ENCODE data around the gene LEKR1.
"Not testable (repeated sequence)": the region's sequence is repeated elsewhere in the genome, so short reads cannot be mapped to it uniquely, and the experiment has no call there.

LEKR1 gene

DNA sequence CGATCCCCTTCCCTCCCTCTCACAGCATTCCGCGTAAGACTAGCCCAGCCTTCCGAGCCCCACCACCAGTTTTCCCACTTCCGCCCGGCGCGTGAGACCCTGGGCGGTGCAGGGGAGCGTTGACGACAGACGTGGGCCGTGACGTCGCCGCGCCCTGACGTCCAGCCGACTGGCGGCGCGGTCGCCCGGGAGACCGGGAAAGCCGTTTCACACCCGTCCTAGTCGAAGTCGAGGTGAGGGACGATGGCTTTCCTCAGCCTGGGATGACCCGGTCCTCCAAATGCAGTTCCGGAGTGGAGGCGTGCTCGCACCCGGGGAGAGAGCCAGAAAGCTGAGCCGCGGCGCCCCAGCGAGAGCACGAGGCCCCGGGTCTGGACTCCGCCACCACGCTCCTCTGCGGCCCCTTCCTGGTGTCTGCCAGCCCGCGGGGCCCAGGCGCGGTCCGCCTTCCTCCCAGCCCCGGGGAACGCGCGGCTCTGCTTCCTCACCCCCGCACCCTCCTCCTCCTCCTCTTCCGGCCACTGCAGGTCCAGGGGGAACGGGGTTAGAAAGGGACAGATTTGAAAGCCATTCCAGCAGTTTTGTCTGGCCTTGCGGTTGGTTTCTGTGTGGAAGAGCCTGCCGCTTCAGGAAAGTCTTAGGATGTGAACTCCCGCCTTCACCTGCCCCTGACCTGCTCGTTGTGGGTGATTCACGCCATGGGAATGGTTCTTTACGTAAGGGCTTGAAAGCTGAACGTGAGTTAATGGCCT, at the start of gene LEKR1:
Gene LEKR1 (plus strand): TSS at position 210 of the 752 bp plus-strand sequence. CDS start 2,977 bp downstream, outside the sequence.
- DNase-seq, result peak; percentile 92

- DNase-seq, result no peak
Observed at GRCh38 chr3:156776871-156777270, 49.3 kb upstream of the LEKR1 start.

DNA sequence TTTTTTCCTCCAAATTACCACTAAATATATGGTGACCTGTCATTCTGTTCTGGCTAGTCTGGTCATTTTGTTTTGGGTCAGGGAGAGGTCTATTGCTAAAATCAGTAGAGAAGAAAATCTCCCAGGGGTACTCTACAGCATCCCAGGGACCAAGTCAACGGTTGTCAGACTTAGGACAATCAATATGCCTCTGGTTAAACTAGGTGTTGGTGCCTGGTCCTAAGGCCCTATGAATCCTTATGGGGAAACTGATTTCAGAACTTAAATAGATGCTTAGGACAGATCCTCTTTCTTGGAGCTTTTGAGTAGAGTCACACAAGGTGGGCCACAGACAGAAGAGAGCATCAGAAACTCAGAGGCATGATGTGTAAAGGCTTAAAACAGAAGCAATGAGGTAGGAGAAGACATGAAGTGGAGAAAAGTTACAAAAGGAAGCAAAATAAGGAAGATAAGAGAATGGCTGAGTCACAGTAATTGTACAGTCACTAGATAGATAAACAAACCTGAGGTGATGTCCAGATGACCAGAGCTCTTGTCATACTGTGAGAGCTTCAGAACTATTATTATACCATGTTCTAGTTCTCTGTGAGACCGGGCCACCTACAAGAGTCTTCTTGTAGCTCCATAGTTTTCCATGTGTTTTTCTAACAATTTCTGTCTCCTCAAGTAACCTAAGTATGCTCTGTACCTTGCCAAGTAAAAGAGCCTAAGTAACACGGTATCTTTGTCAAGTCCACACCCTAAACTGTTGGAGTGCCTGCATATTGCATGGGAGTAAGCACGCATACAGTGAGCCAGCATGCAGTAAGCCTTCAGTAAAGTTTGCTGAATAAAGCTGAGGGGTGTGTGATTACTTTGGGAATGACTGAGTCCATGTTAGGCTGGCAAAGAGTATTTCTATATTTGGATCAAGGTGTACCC, 44.6 kb upstream of the LEKR1 start:
- no peak for DNase-seq

DNA sequence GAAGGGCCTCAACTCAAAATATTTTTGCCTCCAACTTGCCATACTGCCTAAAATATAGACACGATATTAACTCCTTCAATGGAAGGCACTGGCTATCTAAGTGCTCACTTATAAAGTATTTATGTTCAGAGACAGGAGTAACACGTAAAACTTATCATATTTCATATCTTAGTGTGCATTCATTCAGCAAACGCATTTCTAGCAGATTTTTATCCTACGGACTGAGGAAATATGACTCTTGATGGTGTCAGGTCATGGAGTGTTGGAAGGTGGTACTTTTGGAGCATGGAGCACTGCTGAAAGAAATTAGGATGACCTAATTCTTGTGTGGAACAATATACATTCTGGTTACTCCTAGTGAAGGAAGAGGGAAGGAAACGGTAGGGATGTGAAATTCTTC, 43.8 kb upstream of the LEKR1 start:
- no peak for DNase-seq

DNA sequence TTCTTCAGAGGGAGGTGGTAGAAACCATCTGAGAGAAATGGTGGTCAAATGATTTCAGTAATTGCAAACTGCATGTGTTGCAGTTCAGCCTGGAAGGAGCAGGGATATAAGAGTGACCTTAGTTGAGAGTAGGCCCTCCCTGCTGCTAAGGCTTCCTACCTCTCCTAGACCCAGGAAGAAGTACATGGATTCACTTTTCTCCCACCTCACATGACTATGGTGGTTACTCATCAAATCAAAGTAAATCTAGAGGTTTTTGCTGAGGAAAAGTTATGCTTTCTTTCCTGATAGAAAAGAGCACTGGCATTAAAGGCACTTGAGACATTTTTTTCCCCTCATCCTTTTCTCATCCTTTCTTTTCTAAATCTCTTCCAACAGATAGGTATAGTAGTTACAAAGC, 43.2 kb upstream of the LEKR1 start:
- no peak for DNase-seq

DNA sequence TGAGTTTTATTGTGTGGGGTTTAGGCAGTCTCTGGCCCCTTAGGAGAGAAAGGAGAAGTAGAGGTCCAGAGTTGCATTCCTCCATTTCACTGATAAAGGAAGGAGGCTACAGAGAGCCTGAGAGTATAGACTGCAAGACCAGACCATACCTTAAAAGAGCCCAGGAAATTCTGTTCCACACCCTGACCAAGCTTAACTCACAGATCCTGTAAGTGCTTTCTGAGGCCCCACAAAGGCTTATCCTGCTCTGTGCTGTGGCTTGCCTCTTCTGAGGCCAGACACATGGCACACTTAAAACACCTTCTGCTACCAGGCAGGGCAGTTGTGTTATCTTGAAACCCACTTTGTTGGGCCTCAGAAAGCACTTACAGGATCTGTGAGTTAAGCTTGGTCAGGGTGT, 39.2 kb upstream of the LEKR1 start:
- no peak for DNase-seq

DNA sequence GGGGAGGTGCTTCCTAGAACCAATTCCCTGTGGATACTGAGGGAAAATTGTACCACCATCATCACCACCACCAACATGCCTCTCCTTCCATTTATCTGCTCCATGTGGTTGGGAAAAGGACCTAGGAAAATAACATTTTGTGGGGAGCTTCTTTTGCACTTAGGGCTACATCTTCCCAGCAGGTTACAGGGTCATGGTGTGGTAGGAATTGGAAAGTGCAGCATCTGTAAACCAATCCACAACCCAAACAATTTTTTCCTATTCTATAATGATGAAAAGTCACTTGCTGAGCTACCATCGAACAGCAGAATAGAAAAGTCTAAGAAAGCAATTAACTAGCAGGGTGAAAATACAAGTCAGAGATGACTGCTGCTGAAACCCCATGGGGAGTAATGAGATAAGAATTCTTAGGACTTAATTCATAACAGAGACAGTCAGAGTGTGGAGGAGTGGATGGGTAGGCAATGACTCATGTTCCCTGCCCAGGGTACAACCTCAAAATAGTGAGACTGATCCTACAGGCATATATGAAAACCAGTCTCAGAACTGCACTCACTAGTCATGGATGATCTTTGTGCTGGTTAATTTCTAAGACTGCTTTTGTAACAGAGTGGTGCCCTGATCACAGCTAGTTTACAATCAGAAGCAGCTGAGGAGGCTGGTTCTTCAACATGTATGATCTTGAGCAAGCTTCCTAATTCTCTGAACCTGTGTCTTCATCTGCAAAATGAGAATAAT, 38.1 kb upstream of the LEKR1 start:
- DNase-seq, result no peak

DNA sequence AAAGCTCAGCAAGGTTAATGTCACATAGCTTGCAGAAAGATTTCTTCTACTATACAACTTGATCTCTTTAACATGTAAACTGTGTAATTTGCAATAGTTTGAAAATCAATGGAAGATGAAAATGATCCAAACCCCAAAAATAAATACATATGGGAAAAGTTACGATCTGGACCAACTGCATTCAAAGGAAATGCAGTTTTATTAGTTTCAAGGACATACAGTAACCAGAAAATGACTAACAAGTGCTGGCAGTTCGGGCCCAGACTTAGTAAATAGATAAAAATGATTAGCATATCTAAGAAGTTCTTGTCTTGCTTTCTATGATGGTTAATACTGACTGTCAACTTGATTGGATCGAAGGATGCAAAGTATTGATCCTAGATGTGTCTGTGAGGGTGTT, 37.3 kb upstream of the LEKR1 start:
- no peak for DNase-seq

GRCh38 chr3:156790156-156790555, 36.0 kb upstream of the LEKR1 start:
- no peak for DNase-seq

- no peak for DNase-seq
Observed at GRCh38 chr3:156792114-156792513, 34.0 kb upstream of the LEKR1 start.

DNA sequence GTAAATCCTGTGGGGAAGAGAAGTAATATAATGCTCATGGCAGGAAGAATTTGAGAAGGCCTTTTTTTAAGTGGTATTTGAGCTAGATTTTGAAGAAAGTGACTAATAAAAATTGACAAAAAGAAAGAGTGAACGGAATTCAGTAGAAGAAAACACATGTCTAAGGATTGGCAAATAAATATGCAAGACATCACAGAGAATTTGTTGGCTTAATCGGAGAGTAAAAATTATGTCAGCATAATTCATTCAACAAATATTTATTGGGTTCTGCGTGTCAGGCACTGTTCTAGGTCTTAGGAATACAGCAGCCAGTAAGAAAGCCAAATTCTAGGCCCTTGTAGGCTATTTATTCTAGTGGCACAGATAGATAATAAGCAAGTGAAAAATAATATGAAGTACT, 33.6 kb upstream of the LEKR1 start:
- DNase-seq, result no peak

DNA sequence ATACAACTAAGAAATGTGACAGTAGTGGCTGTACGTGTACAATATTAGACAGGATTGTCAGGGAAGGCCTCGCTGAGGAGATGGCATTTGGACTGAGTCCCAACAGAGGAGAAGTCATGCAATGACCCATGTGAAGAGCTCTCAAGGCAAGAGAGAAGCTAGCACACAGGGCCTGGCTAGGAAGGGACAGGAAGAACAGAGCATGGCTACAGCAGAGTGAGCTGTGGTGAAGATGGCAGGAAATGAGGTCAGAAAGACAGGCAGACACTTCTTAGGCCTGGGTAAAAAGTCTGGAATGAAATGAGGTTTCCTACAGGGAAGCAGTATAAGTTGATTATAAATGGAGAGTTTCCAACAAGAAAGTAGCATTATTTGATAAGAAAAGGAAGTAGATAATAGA, 33.2 kb upstream of the LEKR1 start:
- no peak for DNase-seq

GRCh38 chr3:156793400-156793799, 32.8 kb upstream of the LEKR1 start:
- no peak for DNase-seq

- DNase-seq, result no peak
Observed at GRCh38 chr3:156793851-156794250, 32.3 kb upstream of the LEKR1 start.

DNA sequence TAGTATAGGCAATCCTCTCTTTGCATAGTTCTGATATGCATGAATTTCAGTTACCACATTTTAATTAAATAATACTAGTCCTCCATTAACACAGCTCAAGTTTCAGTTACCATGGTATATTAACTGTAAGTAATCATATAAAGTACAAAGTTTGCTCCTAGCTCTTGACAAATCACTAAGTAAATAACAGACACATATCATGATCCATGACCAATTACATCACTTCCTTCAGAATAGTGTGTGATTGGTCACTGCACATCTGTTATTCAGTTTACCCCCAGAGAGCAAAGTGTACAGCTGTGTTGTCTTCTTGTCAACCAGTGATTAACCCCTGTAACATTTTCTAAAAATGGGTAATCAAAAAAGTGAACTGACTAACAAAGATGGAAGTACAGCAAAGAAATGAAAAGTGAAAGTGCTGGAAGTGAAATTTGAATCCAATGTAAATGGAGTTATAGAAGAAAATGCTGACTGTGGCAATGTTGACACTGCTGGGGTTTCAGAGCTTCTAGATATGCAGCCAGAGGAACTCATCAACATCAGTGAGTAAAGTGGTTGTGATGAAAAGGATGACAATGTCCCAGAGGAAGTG, 30.2 kb upstream of the LEKR1 start:
- no peak for DNase-seq

DNA sequence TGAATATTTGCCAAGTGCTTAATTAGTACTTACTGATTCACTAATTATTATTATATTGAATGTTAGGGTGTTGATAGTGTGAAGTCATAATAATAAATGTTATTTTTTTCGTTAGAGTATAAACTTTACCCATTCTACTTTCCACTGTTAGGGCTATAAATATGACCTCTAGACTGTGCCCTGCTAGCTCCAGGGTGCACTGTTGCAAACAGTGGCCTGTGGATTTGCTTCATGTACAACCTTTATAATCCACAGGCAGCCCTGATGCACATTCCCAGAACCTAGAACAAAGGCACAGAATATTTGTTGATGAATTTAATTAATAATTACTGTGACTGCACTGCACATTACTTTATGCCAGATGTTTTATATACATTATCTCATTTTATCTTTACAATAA, 28.8 kb upstream of the LEKR1 start:
- no peak for DNase-seq

GRCh38 chr3:156800287-156800686, 25.9 kb upstream of the LEKR1 start:
- not testable (repeated sequence) for DNase-seq

GRCh38 chr3:156801746-156802145, 24.4 kb upstream of the LEKR1 start:
- DNase-seq, result no peak

- DNase-seq, result no peak
Observed at GRCh38 chr3:156802821-156803606, 23.1 kb upstream of the LEKR1 start.

DNA sequence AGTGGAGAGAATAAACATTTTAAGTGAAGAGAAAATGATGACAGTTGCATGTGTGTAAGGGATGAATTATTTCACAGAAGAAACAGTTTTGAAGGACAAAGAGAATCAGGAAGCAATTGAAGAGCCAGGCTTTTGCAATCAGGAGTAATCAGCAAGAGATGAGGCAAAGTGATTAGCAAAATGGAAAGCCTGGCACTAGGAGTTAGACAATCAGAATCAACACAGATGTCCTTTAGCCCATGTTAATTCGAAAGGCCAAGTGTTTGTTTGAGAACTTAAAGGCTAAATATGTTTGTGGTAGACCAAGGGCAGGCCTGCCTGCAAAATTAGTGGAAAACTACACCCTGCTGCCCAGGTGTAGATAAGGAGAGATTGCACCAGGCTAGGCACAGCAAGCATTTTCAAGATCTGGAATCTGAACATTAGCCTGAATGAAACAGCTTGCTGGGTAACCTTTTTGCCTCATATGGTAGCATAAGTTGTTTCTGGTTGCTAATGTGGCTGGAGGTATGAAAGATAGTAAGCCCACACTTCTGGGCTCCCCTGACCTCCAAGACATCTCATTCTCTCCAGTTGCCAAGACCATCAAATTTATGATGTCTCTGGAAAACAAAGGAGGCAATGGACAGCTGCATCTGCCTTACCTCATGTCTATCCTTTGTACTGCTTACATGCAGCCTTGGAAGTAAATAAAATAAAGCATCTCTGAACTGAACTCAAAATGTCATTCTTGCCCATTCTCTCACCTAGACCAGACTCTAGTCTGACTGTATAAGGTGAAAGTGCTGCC, 22.0 kb upstream of the LEKR1 start:
- no peak for DNase-seq

DNA sequence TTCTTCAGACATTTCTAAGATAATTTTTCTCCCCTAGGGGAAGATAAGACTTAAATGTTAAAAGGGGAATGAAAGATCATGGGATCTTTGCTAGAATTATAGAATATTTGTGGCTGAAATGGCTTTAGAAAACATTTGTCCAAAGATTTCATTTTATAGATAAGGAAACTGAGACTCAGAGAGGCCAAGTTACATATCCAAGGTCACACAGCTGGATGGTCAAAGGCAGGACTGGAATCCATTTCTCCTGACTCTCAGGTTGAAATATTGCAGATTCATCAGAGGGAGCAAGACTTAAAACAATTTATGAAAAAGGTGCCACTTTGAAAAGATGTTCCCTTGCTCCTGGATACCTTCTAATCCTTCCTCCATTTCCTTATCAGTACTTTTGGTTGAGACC, 19.5 kb upstream of the LEKR1 start:
- no peak for DNase-seq
